OCI-M2 (cell line): ENCODE data around the gene ACAD11.

Experiments used
- DNase-seq: peaks from one replicate; lab custom pipeline; 2025; ENCODE audit not compliant: unreplicated experiment; lab: John Stamatoyannopoulos, UW

Gene ACAD11

GRCh38 chr3:132659365-132660051 lies at the start of gene ACAD11:
ACAD11 (minus strand) TSS chr3:132659809; CDS start chr3:132659751, 58 bp downstream.
- DNase-seq, result no peak

GRCh38 chr3:132703733-132704132 lies 44.1 kb upstream of the ACAD11 start:
- no peak for DNase-seq

GRCh38 chr3:132695422-132695821 lies 35.8 kb upstream of the ACAD11 start:
- DNase-seq, result no peak

- DNase-seq, result no peak
These were observed 35.4 kb upstream of the ACAD11 start for GRCh38 chr3:132694991-132695390.

- DNase-seq, result no peak
These were observed 30.4 kb upstream of the ACAD11 start for GRCh38 chr3:132690040-132690439.

- DNase-seq, result no peak
These were observed 22.6 kb upstream of the ACAD11 start for GRCh38 chr3:132682201-132682600.

- DNase-seq, result no peak
These were observed 21.8 kb upstream of the ACAD11 start for GRCh38 chr3:132681421-132681820.

GRCh38 chr3:132679911-132680310 lies 20.3 kb upstream of the ACAD11 start:
- no peak for DNase-seq

- no peak for DNase-seq
These were observed 15.8 kb upstream of the ACAD11 start for GRCh38 chr3:132675408-132675807.

GRCh38 chr3:132669256-132669777 lies 9.7 kb upstream of the ACAD11 start:
- DNase-seq, result no peak

- no peak for DNase-seq
These were observed 5.7 kb upstream of the ACAD11 start for GRCh38 chr3:132665230-132665745.

- no peak for DNase-seq
These were observed 2.6 kb upstream of the ACAD11 start for GRCh38 chr3:132662212-132662611.

- DNase-seq, result no peak
These were observed 1.5 kb upstream of the ACAD11 start for GRCh38 chr3:132661101-132661500.

GRCh38 chr3:132660811-132661070 lies 1.1 kb upstream of the ACAD11 start:
- DNase-seq, result peak; percentile 10

GRCh38 chr3:132660052-132660810 lies 622 bp upstream of the ACAD11 start, which contains the start of gene UBA5:
UBA5 (plus strand) TSS chr3:132660329; CDS start chr3:132660538, 209 bp downstream.
- DNase-seq, result peak; percentile 27

GRCh38 chr3:132659000-132659364 lies 627 bp downstream of the ACAD11 start:
- no peak for DNase-seq

- DNase-seq, result no peak
These were observed 1.5 kb downstream of the ACAD11 start for GRCh38 chr3:132657869-132658747.

GRCh38 chr3:132655471-132655870 lies 4.1 kb downstream of the ACAD11 start:
- no peak for DNase-seq

GRCh38 chr3:132654721-132655120 lies 4.9 kb downstream of the ACAD11 start:
- DNase-seq, result no peak

GRCh38 chr3:132654190-132654589 lies 5.4 kb downstream of the ACAD11 start:
- DNase-seq, result no peak

GRCh38 chr3:132652640-132653270 lies 6.9 kb downstream of the ACAD11 start:
- no peak for DNase-seq
